ENCODE results near the gene NPTXR. TPM values are rescaled to one million over a fixed set of nuclear protein-coding genes. Genes with fewer than 3 reads are reported as not detected.

The NPTXR gene
- total and polyA plus RNA-seq, 10 donors = 0.24 to 11.5 (median 4.7) TPM

- intact Hi-C loops (cut with DNase I; ENCODE audit: low total_unique reads) = no loop called here
- no peaks in the 10 kb centered on the region for H3K36me3 ChIP-seq
- DNase-seq = peak; percentile 63
- TF ChIP-seq POLR2A (IDR thresholded peaks at IDR 0.05) (no peak), POLR2AphosphoS5 (IDR thresholded peaks at IDR 0.05) (no peak), CTCF (IDR thresholded peaks at IDR 0.05 in 8 of 11, conservative IDR thresholded peaks at IDR 0.05 in 3 of 11) (no peak)
- WGBS, 5 donors = 85 to 91% (median 86%) methylated on average over 23 to 30 of the region's 30 CpGs
- peaks cover 0 to 3% (median 0%) of the 10 kb centered on the region in 8 donors for H3K9me3 ChIP-seq
- H3K4me3 ChIP-seq = no peak overlapping the region
- H3K27ac ChIP-seq = no peak overlapping the region
- H3K27me3 ChIP-seq (replicated peaks in 1 of 7) = peaks cover 0 to 23% (median 0%) of the 10 kb centered on the region in 7 donors
- H3K4me1 ChIP-seq = no peaks in the 10 kb centered on the region
Measured at GRCh38 chr22:38832005-38832978, 11.5 kb downstream of the NPTXR start.

GRCh38 chr22:38831166-38831945 is 12.5 kb downstream of the NPTXR start:
- Histone ChIP-seq H3K36me3 (no peaks in the 10 kb centered on the region), H3K27ac (no peak overlapping the region), H3K9me3 (peaks cover 0 to 3% (median 0%) of the 10 kb centered on the region in 8 donors), H3K4me1 (no peaks in the 10 kb centered on the region), H3K4me3 (no peak overlapping the region), H3K27me3 (replicated peaks in 1 of 7) (peaks cover 0 to 21% (median 0%) of the 10 kb centered on the region in 7 donors)
- DNase-seq = peak; percentile 52
- WGBS, 5 donors = 85 to 91% (median 88%) methylated on average over 16 of the region's 16 CpGs
- intact Hi-C loops (cut with DNase I; ENCODE audit: low total_unique reads) = no loop called here
- no peak for TF ChIP-seq POLR2A (IDR thresholded peaks at IDR 0.05)
- no peak for TF ChIP-seq CTCF (IDR thresholded peaks at IDR 0.05 in 8 of 11, conservative IDR thresholded peaks at IDR 0.05 in 3 of 11)
- no peak for TF ChIP-seq POLR2AphosphoS5 (IDR thresholded peaks at IDR 0.05)

GRCh38 chr22:38830845-38831108 is 13.1 kb downstream of the NPTXR start:
- Histone ChIP-seq H3K27me3 (replicated peaks in 1 of 7) (peaks cover 0 to 20% (median 0%) of the 10 kb centered on the region in 7 donors), H3K4me3 (no peak overlapping the region), H3K27ac (no peak overlapping the region), H3K36me3 (no peaks in the 10 kb centered on the region), H3K9me3 (peaks cover 0 to 3% (median 0%) of the 10 kb centered on the region in 8 donors), H3K4me1 (no peaks in the 10 kb centered on the region)
- DNase-seq = no peak
- 66 to 91% (median 80%) methylated on average over 7 of the region's 7 CpGs for WGBS, 5 donors
- intact Hi-C loops (cut with DNase I; ENCODE audit: low total_unique reads) = no loop called here
- no peak for TF ChIP-seq POLR2A (IDR thresholded peaks at IDR 0.05)
- TF ChIP-seq POLR2AphosphoS5 (IDR thresholded peaks at IDR 0.05) = no peak
- no peak for TF ChIP-seq CTCF (IDR thresholded peaks at IDR 0.05 in 8 of 11, conservative IDR thresholded peaks at IDR 0.05 in 3 of 11)

Data from spleen (tissue), 11 donors.